ENCODE results near the gene DCP2.

DNA sequence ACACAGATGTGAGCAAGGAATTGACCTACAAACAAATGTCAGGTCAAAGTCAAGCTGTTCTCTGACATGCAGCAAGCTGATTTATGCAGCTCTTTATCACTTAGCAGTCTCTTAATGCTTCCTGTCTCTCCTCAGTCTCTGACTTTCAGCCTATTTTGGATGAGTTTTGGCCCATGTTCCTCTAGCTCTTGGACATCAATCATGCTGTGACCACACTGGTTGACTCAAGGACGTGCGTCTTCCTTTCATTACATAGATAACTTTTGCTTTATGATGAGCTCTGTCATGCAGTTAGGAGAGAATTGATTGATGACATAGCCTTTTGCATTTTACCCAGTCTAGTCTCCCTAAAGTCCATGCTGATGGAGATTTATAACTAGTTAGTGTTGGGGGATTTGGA, 45.1 kb upstream of the DCP2 start:
- TF ChIP-seq, protein P1, sequence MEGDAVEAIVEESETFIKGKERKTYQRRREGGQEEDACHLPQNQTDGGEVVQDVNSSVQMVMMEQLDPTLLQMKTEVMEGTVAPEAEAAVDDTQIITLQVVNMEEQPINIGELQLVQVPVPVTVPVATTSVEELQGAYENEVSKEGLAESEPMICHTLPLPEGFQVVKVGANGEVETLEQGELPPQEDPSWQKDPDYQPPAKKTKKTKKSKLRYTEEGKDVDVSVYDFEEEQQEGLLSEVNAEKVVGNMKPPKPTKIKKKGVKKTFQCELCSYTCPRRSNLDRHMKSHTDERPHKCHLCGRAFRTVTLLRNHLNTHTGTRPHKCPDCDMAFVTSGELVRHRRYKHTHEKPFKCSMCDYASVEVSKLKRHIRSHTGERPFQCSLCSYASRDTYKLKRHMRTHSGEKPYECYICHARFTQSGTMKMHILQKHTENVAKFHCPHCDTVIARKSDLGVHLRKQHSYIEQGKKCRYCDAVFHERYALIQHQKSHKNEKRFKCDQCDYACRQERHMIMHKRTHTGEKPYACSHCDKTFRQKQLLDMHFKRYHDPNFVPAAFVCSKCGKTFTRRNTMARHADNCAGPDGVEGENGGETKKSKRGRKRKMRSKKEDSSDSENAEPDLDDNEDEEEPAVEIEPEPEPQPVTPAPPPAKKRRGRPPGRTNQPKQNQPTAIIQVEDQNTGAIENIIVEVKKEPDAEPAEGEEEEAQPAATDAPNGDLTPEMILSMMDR (IDR thresholded peaks at IDR 0.05): no peak
- TF ChIP-seq POLR2A (IDR thresholded peaks at IDR 0.05) (no peak), EP300 (IDR thresholded peaks at IDR 0.05) (no peak)
